ENCODE results near the gene CCND2.

The CCND2 gene

DNA sequence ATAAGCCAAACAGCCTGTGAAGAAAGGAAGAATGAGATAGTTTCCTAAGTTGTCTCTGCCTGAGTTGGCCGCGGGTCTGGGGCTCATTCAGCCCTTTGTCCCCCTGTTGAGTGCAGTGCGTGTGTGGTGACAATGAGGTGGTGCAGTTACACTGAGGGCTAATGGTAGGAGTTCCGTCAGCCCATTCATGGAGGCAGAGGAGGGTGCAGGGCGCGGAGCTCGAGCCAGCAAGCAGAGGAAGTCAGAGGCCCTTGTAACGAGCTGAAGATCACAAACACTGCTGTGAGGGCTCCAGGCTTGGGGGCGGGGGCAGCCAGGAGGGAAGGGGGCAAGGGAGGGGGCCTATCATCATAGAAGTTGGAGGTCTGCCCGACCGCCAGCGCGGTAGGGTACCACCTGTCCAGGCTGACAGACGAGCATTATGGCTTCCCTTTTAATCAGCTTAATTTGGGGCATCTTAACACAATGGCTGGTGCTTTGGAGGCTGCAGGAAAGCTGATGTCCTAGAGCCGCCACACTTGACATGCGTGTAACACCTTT, 20.5 kb downstream of the CCND2 start:
- DNase-seq, result no peak

- DNase-seq, result no peak
These were observed 23.2 kb downstream of the CCND2 start for GRCh38 chr12:4296751-4297150.

DNA sequence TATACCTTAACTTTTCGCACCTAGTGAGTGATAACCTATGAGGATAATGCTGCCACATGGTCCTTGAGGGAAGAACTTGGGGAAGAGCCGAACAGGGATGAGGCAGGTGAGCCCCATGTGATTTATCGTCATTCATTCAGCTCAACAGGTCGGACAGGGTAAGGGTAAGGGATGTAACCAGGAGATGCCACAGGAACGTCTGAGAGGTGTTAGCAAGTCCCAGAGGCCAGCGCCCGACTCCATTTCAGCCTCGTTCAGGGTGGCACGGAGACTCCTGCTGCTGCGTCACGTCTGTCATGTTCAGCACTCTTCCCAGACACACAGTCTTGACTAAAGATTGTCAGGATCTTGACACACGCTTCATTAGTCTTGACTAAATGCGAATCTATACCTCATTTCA, 24.1 kb downstream of the CCND2 start:
- no peak for DNase-seq

DNA sequence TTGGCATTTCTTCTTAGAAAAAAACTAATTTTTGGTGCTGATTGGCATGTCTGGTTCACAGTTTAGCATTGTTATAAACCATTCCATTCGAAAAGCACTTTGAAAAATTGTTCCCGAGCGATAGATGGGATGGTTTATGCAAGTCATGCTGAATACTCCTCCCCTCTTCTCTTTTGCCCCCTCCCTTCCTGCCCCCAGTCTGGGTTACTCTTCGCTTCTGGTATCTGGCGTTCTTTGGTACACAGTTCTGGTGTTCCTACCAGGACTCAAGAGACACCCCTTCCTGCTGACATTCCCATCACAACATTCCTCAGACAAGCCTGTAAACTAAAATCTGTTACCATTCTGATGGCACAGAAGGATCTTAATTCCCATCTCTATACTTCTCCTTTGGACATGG, 27.3 kb downstream of the CCND2 start:
- DNase-seq, result no peak

DNA sequence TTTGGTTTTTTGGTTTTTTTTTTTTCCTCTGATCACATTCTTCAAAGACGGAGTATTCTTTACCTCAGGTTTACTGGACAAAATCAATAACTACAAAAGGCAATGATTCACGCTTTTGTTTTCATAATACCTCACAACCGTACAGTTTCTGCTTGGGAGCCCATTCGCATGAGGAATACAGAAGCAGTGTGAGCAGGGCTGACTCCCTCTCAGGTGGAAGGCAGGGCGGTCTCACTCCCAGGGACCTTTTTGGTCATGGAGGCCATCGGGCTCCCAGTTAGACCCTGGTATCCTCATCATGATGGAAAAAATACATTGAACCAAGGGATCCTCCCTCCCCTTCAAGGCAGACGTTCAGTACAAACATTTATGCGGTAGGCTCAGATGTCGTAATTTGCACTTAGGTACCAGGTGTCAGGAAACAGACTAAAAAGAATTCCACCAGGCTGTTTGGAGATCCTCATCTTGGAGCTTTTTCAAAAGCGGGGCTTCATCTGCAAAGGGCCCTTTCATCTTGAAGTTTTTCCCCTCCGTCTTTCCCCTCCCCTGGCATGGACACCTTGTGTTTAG, 28.5 kb downstream of the CCND2 start:
- DNase-seq, result no peak

GRCh38 chr12:4302881-4303280, 29.3 kb downstream of the CCND2 start:
- no peak for DNase-seq

DNA sequence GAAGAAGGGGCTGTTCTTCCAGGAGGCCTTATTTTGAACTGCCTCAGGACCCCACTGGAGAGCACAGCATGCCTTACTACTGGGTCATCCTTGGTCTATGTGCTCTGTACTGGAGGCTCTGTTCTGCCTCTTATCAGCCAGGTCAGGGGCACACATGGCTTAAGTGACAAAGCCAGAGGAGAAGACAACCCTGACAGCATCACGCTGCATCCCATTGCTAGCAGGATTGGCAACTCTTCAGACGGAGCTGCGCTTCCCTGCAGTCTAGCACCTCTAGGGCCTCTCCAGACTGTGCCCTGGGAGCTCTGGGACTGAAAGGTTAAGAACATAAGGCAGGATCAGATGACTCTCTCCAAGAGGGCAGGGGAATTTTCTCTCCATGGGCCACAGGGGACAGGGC, 30.2 kb downstream of the CCND2 start:
- DNase-seq, result no peak

DNA sequence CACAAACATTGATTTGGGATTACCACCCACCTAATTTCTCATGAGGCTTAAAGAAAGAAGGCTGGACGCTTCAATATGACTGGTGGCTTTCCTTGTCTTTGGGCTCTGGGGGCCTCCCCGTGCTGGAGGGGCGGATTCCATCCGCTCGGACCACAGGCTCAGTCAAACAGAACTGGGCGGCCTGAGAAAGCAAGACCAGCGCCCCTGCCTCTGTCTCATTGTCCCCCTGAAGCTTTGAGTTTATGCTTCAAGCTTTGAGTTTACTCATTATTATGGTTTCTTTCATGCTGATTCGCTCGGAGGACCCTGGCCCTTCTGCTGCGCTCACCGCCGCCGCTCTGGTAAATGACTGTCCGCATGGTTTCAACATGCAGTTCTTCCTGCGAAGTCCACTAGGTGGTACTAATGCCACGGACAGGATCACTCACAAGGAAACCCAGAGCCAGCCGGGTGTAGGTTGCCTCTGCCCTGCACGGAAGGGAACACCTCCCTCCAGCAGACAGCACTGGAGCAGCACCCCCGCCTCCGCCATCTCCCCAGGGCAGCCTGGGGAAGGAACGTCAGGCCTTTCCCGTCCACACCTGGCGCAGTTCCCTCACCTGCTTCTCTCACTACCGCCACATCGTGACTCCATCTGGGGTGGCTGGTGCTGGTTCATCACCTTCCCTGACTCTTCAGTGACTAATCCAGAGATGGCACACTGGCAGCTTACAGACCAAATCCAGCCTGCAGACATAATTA, 34.2 kb downstream of the CCND2 start:
- no peak for DNase-seq

- DNase-seq, result no peak
These were observed 34.9 kb downstream of the CCND2 start for GRCh38 chr12:4308334-4308950.

DNA sequence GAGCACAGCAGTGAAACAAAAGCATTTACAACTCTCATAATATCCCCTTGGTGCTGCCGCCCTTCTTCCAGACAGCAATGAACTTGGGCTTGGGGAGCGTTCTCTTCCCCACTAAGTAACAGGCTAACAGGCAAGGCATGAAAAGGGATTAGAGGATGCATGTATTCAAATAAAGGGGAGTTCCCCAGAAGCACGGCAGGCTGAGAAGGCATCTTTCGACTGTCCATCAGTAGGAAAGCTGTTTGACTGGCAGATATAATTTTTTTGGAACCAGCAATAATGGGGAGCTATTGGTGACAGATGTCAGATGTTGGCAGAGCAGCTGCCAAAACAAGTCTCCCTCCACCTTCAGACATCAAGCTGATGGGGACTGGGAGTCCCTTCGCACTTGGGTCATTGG, 38.2 kb downstream of the CCND2 start:
- no peak for DNase-seq

- no peak for DNase-seq
These were observed 38.7 kb downstream of the CCND2 start for GRCh38 chr12:4312251-4312650.

DNA sequence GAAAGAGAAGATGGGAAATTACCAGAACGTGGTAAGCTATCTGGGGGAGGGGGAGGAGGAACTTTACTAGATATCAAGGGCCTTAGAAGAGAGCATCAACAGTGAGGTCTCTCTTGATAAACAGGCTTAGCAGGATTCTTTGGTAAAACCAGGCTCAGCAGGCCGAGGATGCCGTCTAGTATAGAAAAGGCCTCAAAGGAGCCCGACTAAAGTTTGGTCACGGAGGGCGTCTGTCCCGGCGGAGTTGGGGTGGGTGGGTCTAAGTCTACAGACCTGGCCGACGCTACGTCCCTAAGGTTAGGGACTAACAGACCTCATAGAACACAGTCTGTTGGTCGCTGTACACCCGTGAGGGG, 46.9 kb downstream of the CCND2 start:
- DNase-seq, result no peak

- DNase-seq, result peak; percentile 94
These were observed 47.5 kb downstream of the CCND2 start, which contains the start of gene TIGAR for GRCh38 chr12:4320853-4321701. Gene TIGAR, plus strand, starts transcription at chr12:4321213. Its CDS starts 59 bp downstream, at chr12:4321272.

DNA sequence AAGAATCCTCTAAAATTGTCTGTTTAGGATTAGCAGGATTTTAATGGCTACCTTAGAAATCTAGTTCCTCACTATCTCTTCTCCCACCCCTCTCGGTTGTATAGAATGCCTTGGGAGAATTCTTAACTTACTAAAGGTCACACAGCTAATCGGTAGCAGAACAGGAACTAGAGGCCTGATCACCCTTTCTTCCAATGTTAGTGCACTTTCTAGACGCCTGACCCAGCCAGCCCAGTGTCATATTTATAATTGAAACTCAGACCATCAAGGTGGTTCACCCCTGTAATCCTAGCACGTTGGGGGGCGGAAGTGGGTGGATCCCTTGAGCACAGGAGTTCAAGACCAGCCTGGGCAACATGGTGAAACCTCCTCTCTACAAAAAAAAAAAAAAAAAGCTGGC, 49.2 kb downstream of the CCND2 start:
- no peak for DNase-seq

Measured in activated CD4-positive, CD25-positive, alpha-beta regulatory T cell treated with anti-CD3 and anti-CD28 coated beads, Interleukin-2, amount 50 U/mL, for 72 hours (primary cell).